NCI-H2227 treated with DMSO at 0.1 percent for 48 hours (cell line): ENCODE results near the gene STEAP1.
"Not testable (repeated sequence)": the region's sequence is repeated elsewhere in the genome, so short reads cannot be mapped to it uniquely, and the experiment has no call there.

Source experiments
- DNase-seq: peaks from one replicate; lab custom pipeline; 2025; lab: John Stamatoyannopoulos, UW

STEAP1 gene

DNA sequence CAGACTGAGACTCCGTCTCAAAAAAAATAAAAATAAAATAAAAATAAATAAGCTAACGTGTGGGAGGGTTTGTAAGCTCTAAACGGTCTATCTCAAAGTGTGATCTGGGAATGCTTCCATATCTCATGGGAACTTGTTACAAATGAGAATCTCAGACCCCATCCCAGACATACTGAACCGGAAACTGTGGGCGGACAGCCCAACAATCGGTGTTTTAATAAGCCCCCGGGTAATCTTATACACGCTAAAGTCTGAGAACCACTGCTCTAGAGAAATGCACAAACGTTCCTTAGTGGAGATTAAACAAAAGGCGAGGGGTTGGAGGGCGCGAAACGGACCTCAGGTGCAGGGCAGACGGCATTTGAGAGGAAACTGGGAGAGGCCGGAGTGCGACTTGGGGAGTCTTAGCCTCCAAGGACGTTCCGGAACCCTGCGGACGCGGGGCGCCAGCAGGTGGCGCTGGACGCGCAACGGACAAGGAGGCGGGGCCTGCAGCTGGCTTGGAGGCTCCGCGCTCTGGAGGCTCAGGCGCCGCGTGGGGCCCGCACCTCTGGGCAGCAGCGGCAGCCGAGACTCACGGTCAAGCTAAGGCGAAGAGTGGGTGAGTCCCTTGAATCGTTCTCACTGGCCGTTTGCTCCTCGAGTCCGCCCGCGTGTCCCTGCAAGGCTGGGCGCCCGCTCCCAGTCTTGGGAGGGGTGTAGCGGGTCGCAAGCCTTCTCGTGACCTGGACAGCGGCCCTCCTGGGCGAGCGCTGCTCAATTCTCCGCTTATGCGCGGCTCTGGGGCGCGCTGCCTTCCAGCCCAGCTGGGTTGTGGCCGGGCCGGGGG is at the start of gene STEAP1:
Gene STEAP1, plus strand, starts transcription at position 527 of the 829 bp plus-strand sequence. CDS start 5,320 bp downstream, outside the sequence.
- peak; percentile 69 for DNase-seq

- DNase-seq, result not testable (repeated sequence)
Observed at GRCh38 chr7:90114972-90115371, 39.3 kb upstream of the STEAP1 start.

DNA sequence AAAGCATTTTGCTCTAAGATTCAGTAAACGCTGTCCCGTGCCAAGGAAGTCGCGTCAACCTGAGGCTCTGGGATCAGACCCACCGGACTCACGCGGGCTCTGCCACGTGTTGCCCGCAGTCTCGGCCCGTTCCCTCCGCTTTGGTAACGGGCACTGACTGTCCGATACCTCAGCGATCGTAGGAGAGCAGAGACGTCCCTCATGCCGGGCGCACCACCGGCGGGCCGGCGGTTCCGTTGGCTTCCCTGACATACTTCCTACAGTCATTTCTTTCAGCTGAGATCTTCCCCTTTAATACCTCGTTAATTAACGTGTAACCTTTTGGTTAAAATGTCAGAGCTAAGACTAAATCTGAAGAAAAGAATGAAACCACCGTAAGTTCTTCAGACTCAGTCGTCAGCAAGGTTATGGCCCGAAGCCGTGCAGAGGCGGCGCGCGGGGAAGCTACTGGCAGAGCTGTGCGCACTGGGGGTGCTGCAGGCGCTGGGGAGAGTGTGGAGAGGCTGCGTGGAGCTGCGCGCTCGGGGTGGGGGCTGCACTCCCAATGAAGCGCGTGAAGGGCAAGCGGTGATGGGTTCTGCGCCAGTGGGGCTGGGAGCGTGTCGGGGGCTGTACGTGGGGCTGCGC is 35.6 kb upstream of the STEAP1 start:
- not testable (repeated sequence) for DNase-seq

- peak; percentile 4 for DNase-seq
Observed at GRCh38 chr7:90119178-90119971, 34.9 kb upstream of the STEAP1 start.

DNA sequence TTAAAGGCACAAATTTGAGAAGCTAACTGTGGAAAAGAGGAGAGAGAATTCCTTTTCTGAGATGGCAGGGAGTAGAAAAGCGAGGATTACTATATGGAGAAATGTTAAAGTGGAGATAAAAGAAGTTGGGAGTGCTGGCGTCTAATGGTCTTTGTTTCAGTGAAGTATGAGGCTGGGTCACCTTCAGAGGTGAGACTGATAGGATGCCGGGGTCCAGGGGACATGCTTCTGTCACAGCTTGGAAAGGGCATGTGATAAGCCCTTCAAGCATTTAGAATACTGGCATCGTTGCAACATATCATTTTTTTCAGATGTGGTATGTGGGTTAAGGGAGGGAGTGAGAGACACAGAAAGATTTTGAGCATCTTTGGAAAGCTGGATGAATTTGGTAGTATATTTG is 34.1 kb upstream of the STEAP1 start:
- DNase-seq, result not testable (repeated sequence)

DNA sequence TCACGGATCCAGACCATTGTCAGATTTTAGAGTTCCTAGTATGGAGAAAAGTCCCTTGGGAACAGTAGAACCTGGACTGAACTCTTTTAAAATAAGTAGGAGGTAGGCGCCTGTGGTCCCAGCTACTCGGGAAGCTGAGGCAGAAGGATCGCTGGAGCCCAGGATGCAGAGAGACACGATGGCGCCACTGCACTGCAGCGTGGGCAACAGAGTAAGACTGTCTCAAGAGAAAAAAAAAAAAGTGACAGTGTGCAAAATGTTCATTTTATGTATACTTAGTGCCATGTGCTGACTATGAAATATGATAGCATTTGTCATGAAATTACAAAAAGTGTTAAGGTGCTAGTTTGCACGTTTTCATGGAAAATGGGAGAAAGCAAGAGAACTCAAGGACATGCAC is 22.5 kb upstream of the STEAP1 start:
- DNase-seq, result not testable (repeated sequence)

DNA sequence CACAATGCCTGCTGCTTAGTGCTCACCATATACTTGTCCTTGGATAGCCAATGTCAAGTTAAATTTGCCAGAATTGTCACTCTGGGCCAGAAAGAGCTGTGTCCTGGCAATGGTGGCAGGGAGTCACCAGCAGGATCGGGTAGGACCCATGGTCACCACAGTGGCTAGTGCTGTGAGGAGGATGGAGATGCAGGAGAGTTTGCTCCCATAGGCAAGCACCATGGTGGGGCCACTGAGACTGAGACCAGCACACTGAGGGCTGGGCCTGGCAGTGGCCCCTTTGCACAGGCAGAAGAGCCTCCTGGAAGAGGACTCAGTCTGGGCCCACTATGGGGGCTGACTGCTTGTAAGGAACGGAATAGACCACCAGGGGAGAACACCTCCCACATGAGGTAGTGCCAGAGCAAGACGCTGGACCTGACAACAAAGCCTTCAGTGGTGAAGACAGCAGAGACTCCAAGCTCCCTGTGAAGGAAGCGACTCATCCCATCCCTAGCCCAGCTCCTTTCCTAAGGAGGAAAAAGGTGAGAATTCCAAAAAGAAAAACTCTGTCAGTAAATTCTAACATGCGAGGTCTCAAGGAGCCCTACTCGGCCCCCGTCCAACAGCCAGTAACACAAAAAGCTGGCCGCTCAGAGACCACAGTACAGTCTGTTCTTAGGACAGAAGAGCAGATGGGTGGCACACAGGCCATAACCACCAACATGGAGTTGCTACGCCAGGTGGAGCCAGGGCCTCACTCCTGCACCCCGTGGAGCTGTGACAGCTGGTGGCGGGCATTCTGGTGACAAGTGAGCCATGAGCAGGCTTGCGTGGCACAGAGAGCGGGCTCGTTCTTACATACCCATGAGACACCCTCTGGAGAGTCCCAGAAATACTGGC is 6.9 kb upstream of the STEAP1 start:
- DNase-seq, result not testable (repeated sequence)

DNA sequence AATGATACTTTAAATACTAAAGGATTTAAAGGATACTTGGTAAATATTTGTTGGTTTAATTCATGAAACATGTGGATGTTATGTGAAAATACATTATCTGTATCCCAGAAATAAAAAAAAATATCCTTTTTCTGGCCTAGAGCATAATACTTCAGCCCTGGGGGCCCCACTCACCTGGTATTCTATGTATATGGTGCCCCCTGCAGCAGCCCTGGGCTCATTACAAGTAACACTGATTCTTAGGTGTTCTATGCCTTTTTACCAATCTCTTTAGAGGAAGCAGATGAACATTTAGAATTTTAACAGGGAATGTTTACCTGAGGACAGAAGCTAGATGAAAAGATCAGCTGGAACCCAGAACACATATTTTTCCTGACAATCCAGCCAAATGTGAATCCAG is 4.8 kb upstream of the STEAP1 start:
- DNase-seq, result not testable (repeated sequence)

- not testable (repeated sequence) for DNase-seq
Observed at GRCh38 chr7:90151884-90152283, 2.4 kb upstream of the STEAP1 start.

DNA sequence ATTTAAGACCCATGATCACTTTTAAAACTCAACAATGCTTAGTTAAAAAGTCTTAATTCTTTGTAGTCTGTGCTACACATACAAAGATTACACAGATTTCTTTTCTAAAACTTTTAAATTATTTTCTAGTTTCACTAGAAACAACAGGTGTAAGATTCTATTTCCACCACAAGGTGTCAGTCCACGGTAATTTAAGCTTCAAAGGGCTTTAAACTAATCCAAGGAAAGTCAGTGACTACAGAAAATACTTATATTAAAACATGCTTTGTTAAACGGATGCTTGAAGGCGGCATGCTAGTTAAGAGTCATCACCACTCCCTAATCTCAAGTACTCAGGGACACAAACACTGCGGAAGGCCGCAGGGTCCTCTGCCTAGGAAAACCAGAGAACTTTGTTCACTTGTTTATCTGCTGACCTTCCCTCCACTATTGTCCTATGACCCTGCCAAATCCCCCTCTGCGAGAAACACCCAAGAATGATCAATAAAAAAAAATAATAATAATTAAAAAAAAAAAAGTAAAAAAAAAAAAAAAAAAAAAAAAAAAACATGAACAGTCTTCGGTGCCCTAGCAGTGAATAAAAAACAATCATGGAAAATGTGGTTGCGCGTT is 1.5 kb upstream of the STEAP1 start:
- peak; percentile 46 for DNase-seq

DNA sequence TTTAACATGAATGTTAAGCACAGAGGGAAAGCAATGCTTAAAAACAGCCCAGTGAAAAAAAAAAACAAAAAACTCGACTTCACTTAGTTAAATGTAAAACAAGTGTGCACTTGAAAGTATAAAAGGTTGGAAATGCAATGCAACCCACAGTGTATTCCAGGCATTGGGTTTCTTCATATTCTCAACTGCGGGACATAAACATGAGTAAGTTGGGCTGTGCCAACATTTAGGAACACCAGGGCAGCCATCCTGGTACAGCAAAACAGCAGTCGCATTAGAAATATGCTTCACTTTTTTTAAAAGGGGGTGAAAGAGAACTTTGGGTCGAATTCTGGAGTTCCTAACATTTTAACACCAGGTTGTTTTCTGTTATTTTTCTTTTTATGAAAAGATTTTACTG is 937 bp downstream of the STEAP1 start:
- DNase-seq, result no peak

DNA sequence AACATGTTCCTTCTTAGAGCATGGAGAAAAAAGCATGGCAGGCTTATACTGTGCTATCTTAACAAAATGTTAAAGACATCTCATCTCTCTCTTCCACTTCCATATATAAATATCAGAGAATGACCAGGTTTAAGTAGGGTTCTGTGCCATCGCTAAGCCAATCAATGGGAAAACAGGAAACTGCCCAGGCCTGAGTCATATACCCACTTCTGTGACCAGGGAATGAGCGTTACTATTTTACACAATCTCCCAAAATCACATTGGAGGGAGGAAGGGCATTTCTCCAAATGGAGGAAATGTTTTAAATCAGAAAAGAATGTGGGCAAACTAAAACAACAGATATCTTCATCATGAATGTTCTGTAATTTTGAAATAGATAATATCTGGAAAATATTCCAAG is 3.1 kb downstream of the STEAP1 start:
- not testable (repeated sequence) for DNase-seq

GRCh38 chr7:90157761-90158350 is 3.6 kb downstream of the STEAP1 start:
- DNase-seq, result not testable (repeated sequence)

DNA sequence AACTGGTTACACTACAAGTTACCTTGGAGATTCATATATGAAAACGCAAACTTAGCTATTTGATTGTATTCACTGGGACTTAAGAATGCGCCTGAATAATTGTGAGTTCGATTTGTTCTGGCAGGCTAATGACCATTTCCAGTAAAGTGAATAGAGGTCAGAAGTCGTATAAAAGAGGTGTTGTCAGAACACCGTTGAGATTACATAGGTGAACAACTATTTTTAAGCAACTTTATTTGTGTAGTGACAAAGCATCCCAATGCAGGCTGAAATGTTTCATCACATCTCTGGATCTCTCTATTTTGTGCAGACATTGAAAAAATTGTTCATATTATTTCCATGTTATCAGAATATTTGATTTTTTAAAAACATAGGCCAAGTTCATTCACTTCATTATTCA is 9.3 kb downstream of the STEAP1 start:
- no peak for DNase-seq

GRCh38 chr7:90165724-90166123 is 11.5 kb downstream of the STEAP1 start:
- DNase-seq, result no peak

DNA sequence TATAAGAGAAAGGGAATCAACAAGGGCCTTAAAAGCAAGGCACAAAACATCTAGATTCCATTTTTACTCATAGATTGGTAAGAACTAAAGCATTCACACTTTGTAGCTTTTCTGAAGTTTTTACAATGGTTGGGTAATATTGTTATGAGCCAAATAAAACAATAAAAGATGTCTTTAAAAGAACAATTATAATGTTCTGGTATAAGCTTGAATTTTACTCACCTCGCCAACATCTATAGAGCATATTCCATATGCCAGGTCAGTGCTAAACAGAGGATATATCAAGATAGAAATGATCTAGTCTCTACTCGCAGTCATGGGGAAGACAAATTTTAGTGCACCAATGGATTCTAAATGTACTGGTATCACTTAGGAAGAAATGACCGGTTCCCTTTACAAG is 11.9 kb downstream of the STEAP1 start:
- DNase-seq, result no peak

GRCh38 chr7:90167361-90167760 is 13.1 kb downstream of the STEAP1 start:
- no peak for DNase-seq

- no peak for DNase-seq
Observed at GRCh38 chr7:90169891-90170290, 15.6 kb downstream of the STEAP1 start.

- no peak for DNase-seq
Observed at GRCh38 chr7:90172121-90172520, 17.9 kb downstream of the STEAP1 start.

- DNase-seq, result no peak
Observed at GRCh38 chr7:90172624-90173023, 18.4 kb downstream of the STEAP1 start.
